HG03139 (cell line): ENCODE data around the gene COQ5.

ENCODE experiments used
- ATAC-seq: cut with Tn5 transposase; IDR thresholded peaks from one replicate; pipeline ENCODE4 v1.9.1; 2021; ENCODE audit not compliant: unreplicated experiment

COQ5 gene

GRCh38 chr12:120485961-120486881, 42.7 kb downstream of the COQ5 start:
- ATAC-seq = no peak

- ATAC-seq = no peak
Measured at GRCh38 chr12:120483621-120484020, 45.3 kb downstream of the COQ5 start.

GRCh38 chr12:120481022-120481767, 47.8 kb downstream of the COQ5 start:
- no peak for ATAC-seq

- no peak for ATAC-seq
Measured at GRCh38 chr12:120480211-120480610, 48.7 kb downstream of the COQ5 start.

- ATAC-seq = no peak
Measured at GRCh38 chr12:120479458-120479857, 49.5 kb downstream of the COQ5 start.

- no peak for ATAC-seq
Measured at GRCh38 chr12:120475643-120476042, 53.3 kb downstream of the COQ5 start.

GRCh38 chr12:120474616-120474960, 54.4 kb downstream of the COQ5 start:
- ATAC-seq = no peak

- no peak for ATAC-seq
Measured at GRCh38 chr12:120473807-120474615, 54.9 kb downstream of the COQ5 start.

GRCh38 chr12:120472521-120472920, 56.4 kb downstream of the COQ5 start:
- no peak for ATAC-seq

- ATAC-seq = peak; percentile 23
Measured at GRCh38 chr12:120470150-120470784, 58.7 kb downstream of the COQ5 start.

- peak; percentile 80 for ATAC-seq
Measured at GRCh38 chr12:120469450-120470149, 59.4 kb downstream of the COQ5 start, which contains the start of gene SRSF9. Gene SRSF9, minus strand, starts transcription at chr12:120469748. Its CDS starts 139 bp downstream, at chr12:120469609.

GRCh38 chr12:120468821-120469449, 60.0 kb downstream of the COQ5 start:
- ATAC-seq = peak; percentile 17

GRCh38 chr12:120468325-120468820, 60.6 kb downstream of the COQ5 start:
- no peak for ATAC-seq

GRCh38 chr12:120467439-120467838, 61.5 kb downstream of the COQ5 start:
- no peak for ATAC-seq

- ATAC-seq = no peak
Measured at GRCh38 chr12:120466560-120467315, 62.2 kb downstream of the COQ5 start.

- ATAC-seq = no peak
Measured at GRCh38 chr12:120465756-120466155, 63.2 kb downstream of the COQ5 start.

GRCh38 chr12:120463712-120464111, 65.2 kb downstream of the COQ5 start:
- no peak for ATAC-seq

GRCh38 chr12:120462099-120462640, 66.8 kb downstream of the COQ5 start:
- ATAC-seq = no peak
